ENCODE measurements around the gene ZNF574.
A peak's percentile ranks its signal among the peaks of the same experiment; 100 is the strongest.

Gene ZNF574

DNA sequence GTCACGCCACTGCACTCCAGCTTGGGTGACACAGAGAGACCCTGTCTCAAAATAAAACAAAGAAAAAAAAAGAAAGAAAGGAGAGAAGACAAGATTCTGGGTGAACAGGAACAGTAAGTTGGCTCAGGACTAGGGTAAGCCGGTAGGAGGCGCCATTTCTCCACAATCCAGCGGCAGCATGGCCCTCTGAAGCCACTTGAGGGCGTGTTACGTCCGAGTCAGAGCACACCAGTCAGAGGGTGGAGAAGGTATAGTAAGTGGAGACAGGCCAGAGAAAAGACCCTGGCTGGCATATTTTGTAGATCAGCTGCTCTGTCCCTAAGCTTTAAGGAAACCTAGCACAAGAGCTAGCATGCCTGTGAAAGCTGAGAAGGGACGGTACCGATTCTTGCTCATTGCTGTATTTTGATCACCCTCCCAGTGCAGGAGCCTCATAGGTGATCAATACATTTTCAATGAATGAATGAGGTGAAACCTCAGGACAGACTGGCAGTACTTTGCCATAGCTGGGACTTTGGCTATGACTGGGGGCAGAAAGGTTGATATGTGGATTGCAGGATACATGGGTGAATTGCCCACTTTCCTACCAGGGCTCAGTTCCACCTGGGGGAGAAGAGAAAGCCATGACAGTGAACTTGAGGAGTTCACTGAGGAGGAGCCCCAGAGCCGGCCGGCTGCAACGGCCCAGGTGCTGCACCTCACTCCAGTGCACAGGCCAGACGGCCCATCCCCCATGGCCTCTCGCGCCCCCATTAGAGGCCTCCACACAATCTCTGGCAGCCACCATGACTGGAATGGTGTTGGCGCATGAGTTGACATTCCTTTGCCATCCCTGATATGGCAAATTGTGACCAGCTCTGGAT is 32.8 kb downstream of the ZNF574 start:
- DNase-seq = peak; percentile 88

DNA sequence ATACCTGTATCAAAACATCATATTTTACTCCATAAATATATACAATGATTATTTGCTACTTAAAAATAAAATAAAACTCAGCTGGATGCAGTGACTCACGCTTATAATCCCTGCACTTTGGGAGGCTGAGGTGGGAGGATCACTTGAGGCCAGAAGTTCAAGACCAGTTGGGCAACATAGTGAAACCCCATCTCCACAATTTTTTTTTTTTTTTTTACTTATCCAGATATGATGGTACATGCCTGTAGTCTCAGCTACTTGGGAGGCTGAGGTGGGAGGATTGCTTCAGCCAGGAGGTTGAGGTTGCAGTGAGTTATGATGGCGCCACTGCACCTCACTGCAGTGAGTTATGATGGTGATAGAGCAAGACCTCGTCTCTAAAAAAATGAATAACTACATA is 33.9 kb downstream of the ZNF574 start:
- no peak for DNase-seq

DNA sequence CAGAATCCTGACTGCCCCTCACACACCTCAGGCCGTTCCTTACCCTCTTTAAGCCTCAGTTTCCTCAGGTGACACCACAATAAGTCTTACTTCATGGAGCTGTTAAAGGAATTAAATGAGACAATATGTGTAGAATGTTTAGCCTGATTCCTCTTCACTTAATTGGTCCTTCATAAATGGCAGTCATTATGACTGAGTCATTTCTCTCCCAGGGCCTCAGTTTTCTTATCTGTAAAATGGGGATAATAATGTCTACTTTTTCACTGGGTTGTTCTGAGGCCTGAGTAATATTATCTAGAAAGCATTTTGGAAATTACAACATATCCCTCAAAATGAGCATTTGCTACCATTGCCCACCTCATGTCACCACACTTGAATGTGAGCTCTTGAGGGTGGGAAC is 34.7 kb downstream of the ZNF574 start:
- no peak for DNase-seq

DNA sequence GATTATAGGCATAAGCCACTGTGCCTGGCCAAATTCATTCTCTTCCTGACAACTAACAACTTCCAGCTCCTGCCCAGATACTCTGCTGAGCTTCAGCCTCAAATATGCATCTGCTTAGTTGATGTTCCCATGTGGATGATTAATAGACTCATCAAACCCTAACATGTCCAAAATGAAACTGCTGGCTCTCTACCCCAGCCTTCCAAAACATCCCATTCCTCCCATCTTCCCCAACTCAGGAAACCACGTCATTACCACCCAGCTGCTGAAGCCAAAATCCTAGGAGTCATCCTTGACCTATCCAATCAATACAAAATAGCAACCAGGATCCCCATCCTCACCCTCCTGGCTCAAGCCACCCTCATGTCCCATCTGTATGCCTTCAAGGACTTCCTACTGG is 35.4 kb downstream of the ZNF574 start:
- no peak for DNase-seq

DNA sequence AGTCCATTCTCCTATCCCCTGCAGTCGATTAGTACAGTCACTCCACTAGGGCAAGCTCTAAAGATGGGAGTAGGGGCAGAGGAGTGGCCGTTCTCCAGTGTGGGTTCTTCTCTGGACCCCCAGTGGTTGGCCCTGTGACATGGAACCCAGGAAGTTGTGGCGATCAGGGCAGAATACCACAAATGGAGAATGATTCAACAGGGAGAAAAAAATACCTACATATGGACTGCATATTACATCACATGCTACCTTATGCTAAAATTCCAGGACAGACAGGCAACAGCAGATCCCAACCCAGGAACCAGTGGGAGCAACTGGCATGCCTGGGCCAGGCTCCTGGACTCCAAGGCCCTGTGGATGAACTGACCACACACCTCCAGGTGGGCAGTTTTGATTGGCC is 35.8 kb downstream of the ZNF574 start:
- DNase-seq = no peak

DNA sequence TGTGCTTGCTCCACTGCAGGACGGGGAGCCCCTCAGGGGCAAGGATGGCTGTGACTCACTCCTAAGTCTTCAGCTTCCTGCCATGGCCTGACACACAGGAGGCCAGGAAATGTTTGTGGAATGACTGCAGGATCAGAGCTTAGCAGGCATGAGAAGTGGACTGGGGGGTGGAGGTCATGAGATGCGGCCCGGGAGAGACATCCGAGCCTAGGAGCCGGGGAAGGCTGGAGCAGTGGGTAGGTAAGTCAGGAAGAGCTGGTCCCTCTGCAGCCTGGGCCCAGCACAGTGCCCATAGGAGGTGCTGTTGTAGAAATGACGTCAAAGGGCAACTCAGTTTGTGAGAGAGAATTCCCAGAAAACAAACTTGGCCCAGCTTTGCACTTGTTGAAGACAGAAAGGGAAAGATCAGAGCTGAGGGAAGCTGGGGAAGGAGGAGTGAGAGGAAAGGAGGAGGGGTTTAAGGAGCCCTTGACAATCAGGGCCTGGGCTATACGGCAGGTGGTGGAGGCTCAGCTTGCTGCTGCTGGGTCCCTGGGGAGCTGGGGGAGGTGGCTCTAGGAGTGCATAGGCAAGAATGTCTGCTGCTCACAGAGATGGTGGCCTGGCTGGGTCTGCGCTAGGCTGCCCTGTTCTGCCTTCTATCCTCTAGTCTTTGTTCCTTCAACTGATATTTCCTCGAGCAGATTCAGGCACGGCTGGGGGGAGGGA is 37.8 kb downstream of the ZNF574 start:
- no peak for DNase-seq

DNA sequence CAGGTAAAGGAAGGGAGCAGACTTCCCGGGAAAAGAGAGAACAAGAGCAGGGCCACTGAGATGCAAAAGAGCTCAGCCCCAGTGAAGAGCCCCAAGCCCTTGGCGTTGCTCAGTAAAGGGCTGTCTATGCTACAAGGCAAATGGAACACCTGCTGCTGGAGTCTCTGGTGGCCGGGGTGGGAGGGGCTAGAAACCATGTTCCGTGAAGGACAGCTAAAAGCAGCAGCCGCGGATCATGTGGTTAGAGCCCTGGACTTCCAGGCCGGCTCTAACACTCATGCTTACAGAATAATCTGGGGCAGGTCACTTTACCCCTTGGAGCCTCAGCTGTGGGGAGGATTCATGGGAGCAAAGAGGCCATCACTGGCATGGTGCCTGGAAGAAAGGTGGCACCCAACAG is 38.4 kb downstream of the ZNF574 start:
- no peak for DNase-seq

DNA sequence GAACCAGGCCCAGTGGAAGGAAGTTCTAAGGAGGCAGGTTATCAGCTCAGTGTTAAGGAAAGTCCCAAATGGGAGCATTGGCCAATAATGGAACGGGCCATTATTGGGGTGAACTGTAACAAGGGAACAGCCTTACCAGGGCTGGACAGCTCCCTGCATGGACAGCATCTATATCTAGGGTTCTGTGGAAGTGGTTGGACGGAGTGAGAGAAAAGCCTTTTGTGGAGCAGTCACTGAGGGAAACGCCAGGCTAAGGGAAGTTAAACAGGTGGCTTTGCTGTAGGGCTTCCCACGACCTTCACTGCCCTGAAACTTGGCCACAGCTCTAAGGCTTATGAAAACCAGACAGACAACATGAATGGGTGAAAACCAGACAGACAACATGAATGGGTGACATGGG is 39.3 kb downstream of the ZNF574 start:
- no peak for DNase-seq

DNA sequence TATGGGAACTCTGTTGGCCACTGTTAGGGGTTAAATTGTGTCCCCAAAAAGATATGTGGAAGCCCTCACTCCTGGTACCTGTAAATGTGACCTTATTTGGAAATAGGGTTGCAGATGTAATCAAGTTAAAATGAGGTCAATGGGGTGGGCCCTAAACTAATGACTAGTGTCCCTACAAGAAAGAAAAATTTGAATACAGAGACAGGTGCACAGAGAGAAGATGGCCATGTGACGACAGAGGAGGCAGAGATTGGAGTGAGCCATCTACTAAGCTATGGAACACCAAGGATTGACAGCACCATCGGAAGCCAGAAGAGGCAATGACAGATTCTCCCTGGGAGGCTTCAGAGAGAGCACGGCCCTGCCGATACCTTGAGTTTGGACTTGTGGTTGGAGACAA is 39.7 kb downstream of the ZNF574 start:
- no peak for DNase-seq

DNA sequence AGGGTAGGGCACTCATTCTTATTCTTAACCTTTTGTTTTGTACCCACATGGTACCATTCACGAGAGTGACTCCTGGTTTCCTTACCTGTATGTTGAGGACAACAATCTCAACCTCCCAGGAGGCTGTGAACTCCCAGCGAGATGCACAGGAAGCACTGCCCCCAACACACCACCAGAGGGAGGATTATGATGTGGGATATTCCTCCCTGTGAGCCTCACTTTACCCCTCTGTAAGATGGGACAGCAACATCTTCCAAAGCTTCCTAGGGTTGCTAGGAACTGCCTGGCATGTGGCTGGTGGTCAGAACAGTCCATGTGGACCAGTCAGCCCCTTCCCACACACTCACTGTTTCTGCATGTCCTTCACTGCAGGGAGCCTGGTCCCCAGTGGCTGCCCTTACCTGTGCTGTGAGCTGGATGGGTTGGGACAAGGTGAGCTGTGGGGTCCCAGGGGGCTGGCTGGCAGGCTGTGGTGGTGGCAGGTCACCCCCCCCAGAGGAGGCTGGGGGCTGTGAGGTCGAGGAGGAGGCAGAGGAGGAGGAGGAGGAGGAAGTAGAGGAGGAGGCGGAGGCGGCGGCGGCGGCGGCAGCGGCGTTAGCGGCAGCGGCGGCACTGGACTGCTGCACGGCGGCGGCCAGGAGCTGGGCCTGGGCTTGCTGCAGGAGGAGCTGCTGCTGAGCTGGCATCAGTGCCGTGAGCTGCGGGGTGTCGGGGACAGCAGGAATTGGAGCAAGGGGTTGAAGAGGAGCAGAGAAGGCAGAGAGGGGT is 40.5 kb downstream of the ZNF574 start:
- DNase-seq = no peak

DNA sequence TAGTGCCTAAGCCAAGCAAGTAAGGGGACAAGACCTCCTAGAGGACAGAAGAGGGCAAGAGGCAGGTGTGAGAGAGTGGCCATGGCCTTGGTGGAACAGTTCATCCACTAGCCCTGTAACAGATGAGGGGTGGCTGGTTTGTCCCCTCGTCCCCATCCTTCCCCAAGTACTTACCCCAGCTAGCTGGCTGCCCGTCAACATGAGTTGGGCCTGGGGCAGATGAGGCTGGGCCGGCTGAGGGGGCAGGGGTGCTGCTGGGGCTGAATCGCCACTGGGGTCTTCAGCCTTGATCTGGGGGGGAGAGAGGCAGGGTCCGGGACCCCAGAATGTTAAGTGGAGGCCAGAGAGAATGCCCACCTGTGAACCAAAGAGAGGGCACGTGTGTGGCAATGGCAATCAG is 41.1 kb downstream of the ZNF574 start:
- DNase-seq = no peak

DNA sequence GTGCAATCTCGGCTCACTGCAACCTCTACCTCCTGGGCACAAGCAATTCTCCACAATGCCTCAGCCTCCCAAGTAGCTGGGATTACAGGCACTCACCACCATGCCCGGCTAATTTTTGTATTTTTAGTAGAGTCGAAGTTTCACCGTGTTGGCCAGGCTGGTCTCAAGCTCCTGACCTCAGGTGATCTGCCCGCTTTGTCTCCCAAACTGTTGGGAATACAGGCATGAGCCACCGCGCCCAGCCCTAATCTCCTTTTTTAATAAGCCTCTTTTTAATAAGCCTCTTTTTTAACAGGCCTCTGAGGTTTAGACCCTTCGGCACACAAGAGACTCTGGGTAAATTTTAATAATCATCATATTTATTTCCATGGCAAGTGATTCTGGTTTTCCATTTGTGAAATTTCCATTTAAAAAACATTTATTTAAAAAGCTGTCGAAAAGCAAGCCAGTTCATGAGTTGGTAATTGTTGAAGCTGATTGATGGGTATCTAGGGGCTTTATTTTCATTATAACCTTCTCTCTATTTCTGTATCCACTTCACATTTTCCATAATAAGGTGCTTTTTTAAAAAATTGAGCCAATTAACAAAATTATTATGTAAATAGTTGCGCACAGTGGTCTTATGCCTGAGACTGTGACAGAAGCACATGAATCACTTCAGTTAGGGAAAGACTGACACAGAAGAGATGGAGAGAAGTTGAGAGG is 44.5 kb downstream of the ZNF574 start:
- no peak for DNase-seq

DNA sequence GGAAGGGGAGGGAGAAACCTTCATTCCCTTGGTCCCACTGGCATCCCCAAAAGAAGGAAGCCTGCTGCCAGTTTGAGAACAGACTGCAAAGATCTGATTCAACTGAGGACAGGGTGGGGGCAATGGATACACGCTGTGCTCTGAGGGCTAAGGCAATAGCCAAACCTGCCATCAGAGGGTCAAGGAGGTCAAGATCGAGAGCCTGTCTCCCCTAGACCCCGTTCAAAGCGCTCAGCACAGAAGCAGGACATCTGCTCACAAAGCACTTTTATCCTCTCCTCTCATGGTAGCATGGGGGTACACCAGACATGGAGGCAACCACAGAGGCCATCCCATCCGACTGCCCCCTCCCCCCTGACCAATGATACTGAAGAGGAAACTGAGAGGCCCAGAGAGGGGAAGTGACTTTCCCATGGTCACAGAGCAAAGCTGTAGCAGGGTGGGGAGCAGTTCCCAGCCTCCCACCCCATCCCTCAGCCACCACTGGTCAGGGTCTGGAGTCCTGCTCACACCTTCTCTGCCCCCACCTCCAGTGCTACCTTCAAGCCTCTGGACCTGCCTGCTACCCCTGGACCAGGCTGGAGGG is 45.2 kb downstream of the ZNF574 start:
- peak; percentile 15 for DNase-seq

DNA sequence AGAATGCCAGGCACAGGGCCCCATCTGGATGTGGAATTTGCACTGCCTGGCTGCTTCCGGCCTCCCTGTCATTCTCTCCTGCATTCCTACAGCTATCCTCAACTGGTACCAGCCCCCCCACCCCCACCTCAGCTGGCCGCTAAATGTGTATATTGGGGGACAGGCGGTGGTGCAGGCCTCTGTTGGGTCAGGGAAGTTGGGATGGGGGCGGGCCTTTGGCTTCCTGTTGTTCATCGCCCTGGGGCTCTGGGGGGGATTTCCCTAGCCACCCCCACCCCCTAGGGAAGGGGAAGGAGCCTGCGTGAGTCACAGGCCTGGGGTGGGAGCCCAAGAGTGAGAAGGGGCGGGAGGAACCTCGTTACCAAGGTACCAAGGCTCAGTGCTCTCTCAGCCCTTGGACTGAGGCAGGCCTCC is 45.7 kb downstream of the ZNF574 start:
- DNase-seq = peak; percentile 93

DNA sequence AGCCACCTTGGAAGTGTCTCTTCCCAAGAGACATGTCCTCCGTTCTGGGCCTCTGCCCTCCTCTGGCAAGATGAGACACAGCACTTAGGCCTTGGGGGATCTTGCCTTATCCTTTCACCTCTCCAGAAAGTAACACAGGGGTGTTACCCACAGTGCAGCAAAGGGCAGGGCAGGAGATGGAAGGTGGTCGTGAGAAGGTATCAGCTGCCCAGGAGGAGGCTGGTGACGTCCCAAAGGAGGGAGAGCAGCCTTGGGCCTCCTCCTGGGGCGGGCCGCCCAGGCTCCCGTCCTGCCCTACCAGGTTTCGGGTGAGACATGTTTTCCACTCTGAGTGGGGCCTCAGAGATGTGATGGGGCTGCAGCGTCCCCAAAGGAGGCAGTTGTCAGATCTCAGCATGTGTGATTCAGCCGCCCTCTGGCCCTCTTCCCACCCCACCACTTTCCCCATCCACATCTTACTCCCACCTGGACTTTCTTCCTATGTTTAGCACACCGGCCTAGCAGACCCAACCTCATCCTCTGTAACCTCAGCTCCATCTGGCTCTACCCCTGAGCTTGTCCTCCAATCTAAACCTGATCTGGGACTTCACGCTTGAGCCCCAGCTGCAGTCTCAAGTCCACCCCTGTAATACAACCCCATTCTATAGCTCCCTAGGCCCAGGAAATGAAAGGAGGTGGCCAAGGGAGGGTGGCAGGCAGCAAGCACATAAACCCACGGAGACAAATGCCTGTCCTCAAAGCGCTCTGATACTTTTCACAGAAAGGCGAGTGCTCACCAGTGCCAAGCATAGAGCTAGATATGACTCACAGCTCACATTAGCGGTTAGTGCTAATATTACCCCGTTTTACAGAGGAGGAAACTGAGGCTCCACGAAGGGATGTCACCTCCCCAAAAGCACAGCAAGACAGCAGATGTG is 47.0 kb downstream of the ZNF574 start:
- peak; percentile 57 for DNase-seq

DNA sequence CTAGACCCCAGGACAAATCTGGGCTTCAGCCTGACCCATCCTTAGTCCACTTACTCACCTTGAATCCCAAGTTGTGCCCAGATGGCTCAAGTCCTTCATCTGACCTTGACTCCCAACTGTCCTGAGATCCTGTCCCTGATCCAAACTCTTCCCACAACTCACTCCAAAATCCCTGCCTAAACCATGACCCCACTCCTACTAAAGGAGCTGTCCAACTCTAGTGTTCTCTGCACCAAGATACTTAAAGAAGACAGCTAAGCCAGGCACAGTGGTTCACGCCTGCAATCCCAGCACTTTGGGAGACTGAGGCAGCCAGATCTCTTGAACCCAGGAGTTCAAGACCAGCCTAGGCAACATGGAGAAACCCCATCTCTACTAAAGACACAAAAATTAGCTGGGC is 47.8 kb downstream of the ZNF574 start:
- no peak for DNase-seq

DNA sequence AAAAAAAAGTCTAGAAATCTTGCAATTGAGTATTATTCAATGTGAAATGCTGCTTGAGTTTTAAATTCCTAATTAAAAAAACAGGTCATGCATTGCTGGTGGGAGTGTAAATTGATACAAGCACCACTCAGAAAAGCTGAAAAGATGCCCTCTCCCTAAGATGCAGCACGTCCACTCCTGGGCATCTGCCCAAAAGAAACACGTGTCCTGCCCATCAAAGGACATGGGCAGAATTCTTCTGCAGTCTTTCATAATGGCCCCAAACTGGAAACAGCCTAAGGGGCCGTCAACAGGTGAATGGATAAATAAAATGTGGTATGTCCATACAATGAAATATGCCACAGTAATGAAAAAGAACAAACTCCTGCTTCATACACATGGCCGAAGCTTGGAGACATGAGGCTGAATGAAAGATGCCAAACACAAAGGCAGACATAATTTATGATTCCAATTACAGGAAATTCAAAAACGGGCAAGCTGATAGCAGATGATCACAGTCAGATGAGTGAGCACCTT is 48.5 kb downstream of the ZNF574 start:
- DNase-seq = no peak

DNA sequence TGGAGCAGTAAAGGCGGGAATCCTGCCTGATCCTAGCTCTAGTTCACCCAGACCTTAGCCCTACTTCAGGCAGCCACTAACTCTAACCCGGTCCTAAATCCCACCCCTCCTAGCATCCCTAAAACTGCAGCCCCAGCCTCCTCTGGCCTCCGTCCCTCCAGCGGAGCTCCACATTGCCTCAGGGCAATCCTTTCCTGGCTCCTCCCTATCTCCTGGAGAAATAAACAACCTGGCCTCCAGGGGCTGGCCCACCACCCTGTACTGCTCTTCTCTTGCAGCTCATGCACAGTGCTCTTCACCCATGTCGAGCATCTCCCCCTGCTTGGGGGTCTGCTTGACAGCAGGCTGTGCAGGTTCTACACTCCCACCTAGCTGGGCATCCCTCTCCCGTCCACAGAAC is 49.6 kb downstream of the ZNF574 start:
- DNase-seq = no peak

DNA sequence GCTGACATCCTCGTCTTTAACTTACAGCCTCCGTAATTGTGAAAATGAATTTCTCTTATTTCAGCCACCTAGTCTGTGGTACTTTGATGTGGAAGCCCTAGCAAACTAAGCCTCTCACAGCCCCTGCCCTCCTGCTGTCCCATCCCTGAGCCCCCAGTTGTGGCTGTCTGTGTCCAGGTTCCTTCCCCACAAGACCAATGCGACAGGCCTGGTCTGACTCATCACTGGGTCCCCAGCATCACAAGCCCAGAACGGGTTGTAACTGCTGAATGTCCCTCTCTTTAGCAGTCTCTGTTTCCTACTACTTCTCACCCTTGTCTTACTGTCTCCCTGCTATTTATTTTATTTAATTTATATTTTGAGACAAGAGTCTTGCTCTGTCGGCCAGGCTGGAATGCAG is 50.6 kb downstream of the ZNF574 start:
- no peak for DNase-seq

DNA sequence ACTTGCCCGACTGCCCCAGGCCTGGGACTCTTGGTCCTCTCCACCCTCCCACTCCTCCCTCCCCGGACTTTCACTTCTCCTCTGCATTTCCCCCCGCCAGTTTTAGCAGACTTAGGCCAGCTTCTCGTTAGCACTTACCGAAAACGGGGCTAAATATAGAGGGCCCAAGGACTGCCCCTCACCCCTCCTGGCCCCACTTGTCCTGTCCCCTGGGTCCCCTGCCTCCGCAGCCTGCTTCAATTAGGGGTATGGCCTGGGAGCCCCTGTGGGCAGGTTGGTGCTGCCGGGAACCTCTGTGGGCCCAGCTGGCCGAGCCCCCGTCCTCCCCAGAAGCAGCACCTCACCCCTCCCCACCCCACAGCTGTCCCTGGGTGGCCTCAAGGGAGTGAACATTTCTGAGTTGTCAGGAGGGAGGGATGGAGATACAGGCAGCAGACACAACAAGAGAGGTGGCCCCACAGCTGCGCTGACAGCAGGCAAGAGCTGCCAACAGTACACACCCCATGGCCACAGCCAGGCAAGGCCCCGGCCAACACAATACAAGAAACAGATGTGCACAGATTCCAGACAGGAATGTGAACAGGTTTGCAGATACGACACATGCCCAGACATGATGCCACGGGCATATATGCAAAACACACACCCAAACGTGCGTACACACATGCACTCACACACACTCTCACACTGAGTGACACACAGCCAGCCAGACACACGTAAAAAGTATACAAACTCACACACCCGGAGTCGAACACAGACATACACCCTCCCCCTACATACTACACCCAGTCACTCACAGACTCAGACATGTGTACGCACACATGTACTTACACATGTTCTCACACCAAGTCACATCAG is 53.7 kb downstream of the ZNF574 start:
- no peak for DNase-seq

DNA sequence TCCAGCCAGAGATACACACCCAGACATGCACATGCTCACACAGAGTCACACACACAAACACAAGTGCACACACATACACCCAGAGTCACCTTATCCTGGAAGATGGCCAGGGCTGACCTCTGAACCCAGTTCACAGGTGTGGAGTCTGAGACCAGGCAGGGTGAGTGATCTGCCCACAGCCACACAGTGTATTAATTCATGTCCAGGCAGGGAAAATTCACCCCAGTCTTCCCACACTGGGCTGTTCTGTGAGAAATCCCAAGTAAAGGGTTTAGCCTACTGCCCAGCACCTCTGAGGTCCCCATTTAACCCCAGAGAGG is 54.2 kb downstream of the ZNF574 start:
- DNase-seq = no peak

Data from CD4-positive, alpha-beta T cell treated with Interleukin-4 for 4 hours (primary cell).